Loucy (cell line): Measurements from ENCODE around the gene KCTD19.

Experiments used
- EZH2phosphoT487 ChIP-seq: fragments of 200-600 bp; IDR thresholded peaks from 2 replicates; pipeline ENCODE4 v1.6.1; 2018; ENCODE audit warnings: antibody characterized with exemption, mild to moderate bottlenecking, moderate library complexity, borderline replicate concordance
- TF ChIP-seq, protein P1 (sequence below): fragments of 200-600 bp; sonication (generic); conservative IDR thresholded peaks from 2 replicates; pipeline ENCODE4 v1.5.1; 2014; ENCODE audit warnings: mild to moderate bottlenecking, antibody characterized with exemption, low read length

DNA sequence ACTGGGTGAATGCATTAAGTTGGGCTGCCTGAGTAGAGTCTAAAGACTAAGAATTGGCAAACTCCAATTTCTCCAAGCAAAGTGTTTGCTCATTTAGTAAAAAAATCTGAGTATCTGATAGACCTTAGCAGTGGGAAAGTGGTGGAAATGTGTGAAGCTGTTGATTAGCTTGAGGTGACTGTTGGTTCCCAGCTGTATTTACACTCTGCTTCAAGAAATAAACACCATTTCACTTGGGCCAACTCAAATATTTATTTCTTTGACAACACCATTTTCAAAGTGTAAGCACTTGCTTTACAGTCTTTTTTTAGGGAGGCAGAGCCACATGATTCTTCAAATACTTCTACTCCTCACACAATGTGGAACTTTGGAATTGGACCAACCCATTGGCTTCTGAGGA lies 8.7 kb downstream of the KCTD19 start:
- TF ChIP-seq, protein P1, sequence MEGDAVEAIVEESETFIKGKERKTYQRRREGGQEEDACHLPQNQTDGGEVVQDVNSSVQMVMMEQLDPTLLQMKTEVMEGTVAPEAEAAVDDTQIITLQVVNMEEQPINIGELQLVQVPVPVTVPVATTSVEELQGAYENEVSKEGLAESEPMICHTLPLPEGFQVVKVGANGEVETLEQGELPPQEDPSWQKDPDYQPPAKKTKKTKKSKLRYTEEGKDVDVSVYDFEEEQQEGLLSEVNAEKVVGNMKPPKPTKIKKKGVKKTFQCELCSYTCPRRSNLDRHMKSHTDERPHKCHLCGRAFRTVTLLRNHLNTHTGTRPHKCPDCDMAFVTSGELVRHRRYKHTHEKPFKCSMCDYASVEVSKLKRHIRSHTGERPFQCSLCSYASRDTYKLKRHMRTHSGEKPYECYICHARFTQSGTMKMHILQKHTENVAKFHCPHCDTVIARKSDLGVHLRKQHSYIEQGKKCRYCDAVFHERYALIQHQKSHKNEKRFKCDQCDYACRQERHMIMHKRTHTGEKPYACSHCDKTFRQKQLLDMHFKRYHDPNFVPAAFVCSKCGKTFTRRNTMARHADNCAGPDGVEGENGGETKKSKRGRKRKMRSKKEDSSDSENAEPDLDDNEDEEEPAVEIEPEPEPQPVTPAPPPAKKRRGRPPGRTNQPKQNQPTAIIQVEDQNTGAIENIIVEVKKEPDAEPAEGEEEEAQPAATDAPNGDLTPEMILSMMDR = no peak
- TF ChIP-seq EZH2phosphoT487 = no peak
